Stomach (tissue), 4 donors: Measurements from ENCODE around the gene ULK3.

Experiments
- CTCF ChIP-seq, 7 experiments: fragments of 450-650 bp in 4 of 7; fragments of 200-600 bp in 3 of 7; sonication (generic) in 3 of 7; IDR thresholded peaks; one replicate each; pipeline ENCODE4 v1.5.1; 2016 to 2019; ENCODE audit warnings: antibody characterized with exemption in 7 of 7, control low read depth in 2 of 7, mild to moderate bottlenecking in 1 of 7
- POLR2AphosphoS5 ChIP-seq, 3 donors: sonication (generic); formaldehyde crosslinking; IDR thresholded peaks; one replicate each; pipeline ENCODE4 v1.6.1; 2016; ENCODE audit warnings: antibody characterized with exemption in 3 of 3

- TF ChIP-seq CTCF (IDR thresholded peaks at IDR 0.05): no peak
- TF ChIP-seq POLR2AphosphoS5 (IDR thresholded peaks at IDR 0.05): no peak
Measured at GRCh38 chr15:74821091-74821789, 21.7 kb downstream of the ULK3 start.
